Esophagus muscularis mucosa (tissue), 4 donors: ENCODE results near the gene SCGB1C2. TPM values are rescaled to one million over a fixed set of nuclear protein-coding genes. Genes with fewer than 3 reads are reported as not detected.

Experiments
- DNase-seq: peaks from one replicate; pipeline ENCODE4 v3.0.0-alpha.2; 2017; ENCODE audit errors: extremely low spot score
- H3K27ac ChIP-seq, 4 donors: fragments of 200-600 bp; sonication (generic); replicated peaks in 1 of 4; 1 replicate in 3 of 4; 2 replicates in 1 of 4; pipeline ENCODE4 v1.5.1; 2016 to 2019; ENCODE audit warnings: mild to moderate bottlenecking in 1 of 4
- H3K27me3 ChIP-seq, 4 donors: fragments of 200-600 bp; sonication (generic); one replicate each; pipeline versions ENCODE4 v1.5.1 to v1.6.0; 2016 to 2019
- H3K36me3 ChIP-seq, 4 donors: fragments of 200-600 bp; sonication (generic); one replicate each; pipeline ENCODE4 v1.5.1; 2016 to 2019
- H3K4me1 ChIP-seq, 4 donors: fragments of 200-600 bp; sonication (generic); one replicate each; pipeline ENCODE4 v1.5.1; 2016 to 2019
- H3K4me3 ChIP-seq, 4 donors: fragments of 200-600 bp; sonication (generic); 1 replicate in 2 of 4; 2 replicates in 2 of 4; pipeline ENCODE4 v1.5.1; 2016 to 2019; ENCODE audit warnings: mild to moderate bottlenecking in 4 of 4, moderate library complexity in 1 of 4
- H3K9me3 ChIP-seq, 4 donors: fragments of 200-600 bp; sonication (generic); 1 replicate in 3 of 4; 2 replicates in 1 of 4; pipeline ENCODE4 v1.5.1; 2016 to 2019
- EP300 ChIP-seq: sonication (generic); formaldehyde crosslinking; IDR thresholded peaks from one replicate; pipeline ENCODE4 v1.6.1; 2017; ENCODE audit warnings: antibody characterized with exemption
- POLR2A ChIP-seq: fragments of 450-650 bp; IDR thresholded peaks from one replicate; pipeline ENCODE4 v1.6.1; 2017; ENCODE audit warnings: antibody characterized with exemption, moderate library complexity, mild to moderate bottlenecking, low read depth
- POLR2AphosphoS5 ChIP-seq, 2 donors: sonication (generic); formaldehyde crosslinking; IDR thresholded peaks; one replicate each; pipeline ENCODE4 v1.6.1; 2017; ENCODE audit warnings: antibody characterized with exemption in 2 of 2
- WGBS: methylation state at CpG from one replicate; pipeline ENCODE4 v1.1.5; 2018; 5-methylcytosine and 5-hydroxymethylcytosine counted together
- intact Hi-C: fragments of 100-400 bp; cut with DNase I; formaldehyde crosslinking; loops from one replicate; pipeline ENCODE4 v1.15.1; 2023
- total RNA-seq, 4 donors: library from RNA; depleted of rRNA; stranded (reverse); fragments of >200 nt; gene quantifications; one replicate each; pipeline versions ENCODE4 v1.1.0 to v1.2.1, GENCODE V29; 2016
- TF ChIP-seq, protein P1 (sequence below), 3 experiments: fragments of 200-600 bp in 2 of 3; fragments of 450-650 bp in 1 of 3; sonication (generic) in 2 of 3; IDR thresholded peaks; one replicate each; pipeline ENCODE4 v1.5.1; 2017 to 2019; ENCODE audit warnings: antibody characterized with exemption in 3 of 3, mild to moderate bottlenecking in 2 of 3, moderate library complexity in 1 of 3

Gene SCGB1C2
- total RNA-seq, 4 donors from 2014 or later: not detected

DNA sequence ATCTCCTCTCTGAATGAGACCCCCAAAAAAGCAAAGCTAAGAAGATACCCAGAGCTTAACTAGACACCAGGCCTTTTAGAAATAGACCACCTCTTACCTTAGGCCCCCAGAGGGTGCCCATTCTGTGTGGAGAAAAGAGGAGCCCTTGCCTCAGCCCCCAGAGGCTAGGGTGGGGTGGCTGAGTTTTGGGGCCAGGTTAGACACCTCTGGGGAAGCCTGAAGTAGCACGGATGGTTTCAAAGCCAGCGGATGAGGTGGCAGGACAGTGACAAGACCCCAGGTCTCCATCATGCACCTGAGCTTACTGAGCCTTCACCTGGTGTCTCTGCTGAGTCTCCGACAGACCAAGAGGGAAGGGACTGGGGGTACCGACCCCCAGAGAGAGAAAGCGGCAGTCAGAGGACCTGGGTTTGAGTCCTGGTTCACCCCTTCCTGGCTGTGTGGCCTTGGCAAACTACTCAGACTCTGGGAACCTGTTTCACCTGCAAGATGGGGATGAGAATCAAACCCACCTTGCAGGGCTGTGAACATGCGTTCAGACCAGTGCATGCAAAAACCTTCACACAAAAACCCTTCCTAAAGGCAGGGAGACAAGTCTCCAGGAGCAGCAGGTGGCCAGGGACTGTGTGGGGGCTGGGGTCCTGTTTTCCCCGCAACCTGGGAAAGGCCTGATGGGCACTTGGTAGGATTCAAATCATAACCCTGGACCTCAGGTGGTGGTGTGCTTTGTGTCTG lies 7.7 kb downstream of the SCGB1C2 start:
- Histone ChIP-seq H3K9me3 (no peaks in the 10 kb centered on the region), H3K4me1 (peaks cover 3 to 13% (median 8%) of the 10 kb centered on the region in 4 donors), H3K27me3 (peaks cover 0 to 6% (median 0%) of the 10 kb centered on the region in 4 donors), H3K27ac (no peak overlapping the region), H3K4me3 (no peak overlapping the region), H3K36me3 (peaks cover 0 to 6% (median 2%) of the 10 kb centered on the region in 4 donors)
- TF ChIP-seq POLR2AphosphoS5 (IDR thresholded peaks at IDR 0.05): no peak
- TF ChIP-seq POLR2A: no peak
- TF ChIP-seq EP300: no peak
- TF ChIP-seq, protein P1, sequence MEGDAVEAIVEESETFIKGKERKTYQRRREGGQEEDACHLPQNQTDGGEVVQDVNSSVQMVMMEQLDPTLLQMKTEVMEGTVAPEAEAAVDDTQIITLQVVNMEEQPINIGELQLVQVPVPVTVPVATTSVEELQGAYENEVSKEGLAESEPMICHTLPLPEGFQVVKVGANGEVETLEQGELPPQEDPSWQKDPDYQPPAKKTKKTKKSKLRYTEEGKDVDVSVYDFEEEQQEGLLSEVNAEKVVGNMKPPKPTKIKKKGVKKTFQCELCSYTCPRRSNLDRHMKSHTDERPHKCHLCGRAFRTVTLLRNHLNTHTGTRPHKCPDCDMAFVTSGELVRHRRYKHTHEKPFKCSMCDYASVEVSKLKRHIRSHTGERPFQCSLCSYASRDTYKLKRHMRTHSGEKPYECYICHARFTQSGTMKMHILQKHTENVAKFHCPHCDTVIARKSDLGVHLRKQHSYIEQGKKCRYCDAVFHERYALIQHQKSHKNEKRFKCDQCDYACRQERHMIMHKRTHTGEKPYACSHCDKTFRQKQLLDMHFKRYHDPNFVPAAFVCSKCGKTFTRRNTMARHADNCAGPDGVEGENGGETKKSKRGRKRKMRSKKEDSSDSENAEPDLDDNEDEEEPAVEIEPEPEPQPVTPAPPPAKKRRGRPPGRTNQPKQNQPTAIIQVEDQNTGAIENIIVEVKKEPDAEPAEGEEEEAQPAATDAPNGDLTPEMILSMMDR (IDR thresholded peaks at IDR 0.05): no peak
- no peak for DNase-seq
- intact Hi-C loops: loop anchor here (5.0 kb wide), 1 partner anchor 242 kb away; no protein-coding TSS in a partner anchor
- WGBS: 88% methylated on average over 7 of the region's 7 CpGs

DNA sequence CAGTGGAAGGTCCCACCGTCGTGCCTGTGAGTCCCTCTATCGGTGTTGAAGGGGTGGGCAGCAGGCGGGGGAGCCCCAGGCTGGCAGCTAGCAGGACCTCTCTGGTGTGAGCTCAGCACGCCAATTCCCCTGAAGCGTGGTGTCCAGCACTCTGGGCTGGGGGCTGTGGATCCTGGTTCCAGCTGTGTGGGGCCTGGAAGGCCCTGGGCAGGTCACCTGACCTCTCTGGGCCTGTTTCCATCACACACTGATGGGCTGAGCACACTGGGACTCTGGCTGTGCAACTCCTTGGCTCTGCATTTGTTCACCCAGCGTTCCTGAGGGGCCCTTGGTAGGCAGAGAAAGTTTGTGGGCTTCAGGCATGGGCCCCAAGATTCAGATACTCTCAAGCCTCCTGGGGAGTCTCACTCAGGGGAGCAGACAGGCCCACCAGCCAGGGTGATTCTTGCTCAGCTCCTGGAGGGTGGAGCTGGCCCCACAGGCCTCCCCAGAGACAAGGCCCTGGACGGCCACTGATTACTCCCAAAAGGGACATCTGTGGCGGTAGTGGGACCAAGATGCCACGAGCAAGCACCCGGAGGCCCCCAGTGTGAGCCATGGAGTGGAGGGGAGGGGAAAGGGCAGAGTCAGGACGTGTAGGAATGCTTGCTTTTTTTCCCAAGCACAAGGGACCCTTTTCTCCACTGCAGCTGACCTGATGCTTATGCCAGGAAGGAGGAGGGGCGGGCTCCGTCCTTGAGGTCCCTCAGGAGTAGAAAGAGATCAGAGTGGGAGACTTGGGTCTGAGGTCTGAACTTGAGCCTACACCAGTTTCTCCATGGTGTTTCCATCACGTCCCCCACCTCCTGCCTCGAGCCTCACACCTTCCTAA lies 8.5 kb downstream of the SCGB1C2 start:
- H3K27ac ChIP-seq: no peak overlapping the region
- intact Hi-C loops: loop anchor here (5.0 kb wide), 1 partner anchor 241 kb away; no protein-coding TSS in a partner anchor
- WGBS: 82% methylated on average over 15 of the region's 16 CpGs
- no peak overlapping the region for H3K4me3 ChIP-seq
- peaks cover 0 to 6% (median 2%) of the 10 kb centered on the region in 4 donors for H3K36me3 ChIP-seq
- no peak for DNase-seq
- H3K27me3 ChIP-seq: peaks cover 0 to 6% (median 0%) of the 10 kb centered on the region in 4 donors
- peaks cover 3 to 13% (median 8%) of the 10 kb centered on the region in 4 donors for H3K4me1 ChIP-seq
- no peak for TF ChIP-seq POLR2AphosphoS5 (IDR thresholded peaks at IDR 0.05)
- TF ChIP-seq POLR2A: no peak
- no peak for TF ChIP-seq EP300
- TF ChIP-seq, protein P1 (IDR thresholded peaks at IDR 0.05): no peak
- H3K9me3 ChIP-seq: no peaks in the 10 kb centered on the region

DNA sequence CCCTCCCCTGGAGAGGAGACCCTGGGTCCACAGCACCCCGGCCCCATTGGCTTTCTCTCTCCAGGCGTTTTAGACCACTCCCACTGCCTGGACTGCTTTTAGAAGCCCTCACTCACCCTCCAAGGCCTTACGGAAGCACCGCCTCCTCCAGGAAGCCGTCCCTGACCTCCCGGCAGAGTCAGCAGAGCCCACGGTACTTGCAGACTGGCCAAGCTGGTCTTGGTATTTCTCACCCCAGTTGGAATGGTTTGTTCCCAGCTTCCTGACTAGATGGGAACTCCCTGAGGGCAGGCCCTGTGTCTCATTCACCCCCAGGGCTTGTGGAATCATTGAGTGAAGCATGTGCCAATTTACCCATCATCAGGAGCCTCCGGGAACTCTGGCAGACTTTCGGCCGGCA lies 9.2 kb downstream of the SCGB1C2 start:
- Histone ChIP-seq H3K27ac (no peak overlapping the region), H3K36me3 (peaks cover 0 to 7% (median 3%) of the 10 kb centered on the region in 4 donors), H3K4me1 (peaks cover 3 to 13% (median 8%) of the 10 kb centered on the region in 4 donors), H3K4me3 (no peak overlapping the region), H3K9me3 (no peaks in the 10 kb centered on the region), H3K27me3 (peaks cover 0 to 6% (median 0%) of the 10 kb centered on the region in 4 donors)
- intact Hi-C loops: loop anchor here (5.0 kb wide), 1 partner anchor 241 kb away; no protein-coding TSS in a partner anchor
- WGBS: 90% methylated on average over 10 of the region's 10 CpGs
- no peak for DNase-seq
- TF ChIP-seq EP300 (no peak), POLR2AphosphoS5 (IDR thresholded peaks at IDR 0.05) (no peak), POLR2A (no peak)
- TF ChIP-seq, protein P1 (IDR thresholded peaks at IDR 0.05): no peak

DNA sequence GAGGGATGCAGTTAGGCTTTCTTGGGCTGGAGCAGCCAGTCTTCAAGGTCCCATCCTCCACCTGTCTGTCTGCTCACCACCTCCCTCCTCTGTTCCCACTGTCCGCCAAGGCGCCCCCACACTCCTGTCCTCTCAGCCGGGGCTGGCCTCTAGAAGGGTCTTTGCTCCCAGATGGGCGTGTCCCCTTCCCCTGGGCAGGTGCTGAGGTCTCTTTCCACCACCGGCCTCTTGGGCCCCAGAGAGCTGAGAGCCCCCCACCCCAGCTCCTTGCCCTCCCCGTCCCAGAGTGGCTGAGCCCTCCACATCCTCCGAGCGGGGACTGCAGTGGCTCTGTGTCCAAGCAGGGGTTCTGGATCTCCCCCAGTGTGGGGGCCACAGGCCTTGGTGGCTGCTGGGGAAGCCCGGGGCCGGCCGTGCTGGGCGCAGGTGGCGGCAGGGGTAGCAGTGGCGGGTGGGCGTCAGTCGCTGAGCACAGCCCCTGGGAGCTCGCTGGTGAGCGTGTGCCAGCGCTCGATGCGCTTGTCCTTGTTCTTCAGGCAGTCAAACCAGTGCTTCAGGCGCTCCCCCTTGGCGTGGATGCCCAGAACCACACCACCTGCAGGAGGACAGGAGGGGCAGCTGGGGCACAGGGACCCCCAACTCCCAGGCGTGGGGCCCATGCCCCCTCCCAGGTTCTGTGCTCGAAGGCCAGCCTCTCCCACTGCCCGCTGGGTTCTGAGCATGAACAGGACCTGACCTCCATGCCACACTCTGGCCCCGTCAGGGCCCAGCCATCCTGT lies 9.8 kb downstream of the SCGB1C2 start:
- intact Hi-C loops: loop anchor here (5.0 kb wide), 1 partner anchor 240 kb away; no protein-coding TSS in a partner anchor
- DNase-seq: no peak
- Histone ChIP-seq H3K4me1 (peaks cover 3 to 13% (median 8%) of the 10 kb centered on the region in 4 donors), H3K36me3 (peaks cover 0 to 10% (median 3%) of the 10 kb centered on the region in 4 donors), H3K27ac (no peak overlapping the region), H3K9me3 (no peaks in the 10 kb centered on the region), H3K4me3 (no peak overlapping the region), H3K27me3 (peaks cover 0 to 6% (median 0%) of the 10 kb centered on the region in 4 donors)
- no peak for TF ChIP-seq POLR2A
- no peak for TF ChIP-seq POLR2AphosphoS5 (IDR thresholded peaks at IDR 0.05)
- no peak for TF ChIP-seq EP300
- TF ChIP-seq, protein P1 (IDR thresholded peaks at IDR 0.05): no peak
- WGBS: 89% methylated on average over 10 of the region's 27 CpGs
